Adrenal gland (tissue), 5 donors: Measurements from ENCODE around the gene CXXC5.

ENCODE experiments used
- CTCF ChIP-seq, 6 experiments: fragments of 450-650 bp in 4 of 6; fragments of 200-600 bp in 2 of 6; sonication (generic) in 1 of 6; IDR thresholded peaks; 1 replicate in 5 of 6; 2 replicates in 1 of 6; pipeline versions ENCODE4 v1.5.1 to v1.8.0; 2016 to 2021; ENCODE audit warnings: antibody characterized with exemption in 6 of 6, mild to moderate bottlenecking in 2 of 6, moderate library complexity in 1 of 6
- POLR2A ChIP-seq, 2 donors: fragments of 450-650 bp; IDR thresholded peaks; one replicate each; pipeline ENCODE4 v1.6.1; 2017; ENCODE audit warnings: antibody characterized with exemption in 2 of 2, mild to moderate bottlenecking in 2 of 2, moderate library complexity in 1 of 2
- donor health status: DM: no; HTN: no; CAD: no.

DNA sequence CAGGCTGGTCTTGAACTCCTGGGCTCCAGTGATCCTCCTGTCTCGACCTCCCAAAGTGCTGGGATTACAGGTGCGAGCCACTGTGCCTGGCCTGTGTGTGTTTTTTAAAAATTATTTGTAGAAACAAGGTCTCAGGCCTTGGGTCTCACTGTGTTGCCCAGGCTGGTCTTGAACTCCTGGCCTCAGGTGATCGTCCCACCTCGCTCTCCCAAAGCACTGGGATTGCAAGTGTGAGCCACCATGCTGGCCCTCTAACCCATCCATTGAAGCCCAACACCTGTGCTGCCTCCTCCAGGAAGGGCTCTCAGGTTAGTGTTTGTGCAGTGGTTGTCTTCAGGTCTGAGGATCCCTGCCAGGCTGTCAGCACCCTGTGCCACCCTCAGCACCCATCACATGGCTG, 56.6 kb downstream of the CXXC5 start:
- TF ChIP-seq CTCF (IDR thresholded peaks at IDR 0.05) (no peak), POLR2A (IDR thresholded peaks at IDR 0.05) (no peak)
